ENCODE data around the gene RAB18. TPM values are rescaled to one million over a fixed set of nuclear protein-coding genes. Genes with fewer than 3 reads are reported as not detected.

The RAB18 gene
- total and polyA plus RNA-seq, 10 of the 15 experiments (the other 5 are each of a cell fraction or from before 2014, with no cell fraction given), result 13.4 to 98.8 (median 42.1) TPM

- no peak for TF ChIP-seq ZBTB4 (CRISPR knock-in tag; IDR thresholded peaks at IDR 0.05)
- TF ChIP-seq SRF (IDR thresholded peaks at IDR 0.05; ENCODE audit: low read depth in 2 of 2, low read length in 2 of 2), result no peak
- no peak for TF ChIP-seq NR2C1 (IDR thresholded peaks at IDR 0.05)
- no peak for TF ChIP-seq NR2C2 (IDR thresholded peaks at IDR 0.05; ENCODE audit: borderline replicate concordance, control insufficient read depth, insufficient read length, low read depth)
Observed at GRCh38 chr10:27461312-27461711, 42.8 kb upstream of the RAB18 start (continued).

DNA sequence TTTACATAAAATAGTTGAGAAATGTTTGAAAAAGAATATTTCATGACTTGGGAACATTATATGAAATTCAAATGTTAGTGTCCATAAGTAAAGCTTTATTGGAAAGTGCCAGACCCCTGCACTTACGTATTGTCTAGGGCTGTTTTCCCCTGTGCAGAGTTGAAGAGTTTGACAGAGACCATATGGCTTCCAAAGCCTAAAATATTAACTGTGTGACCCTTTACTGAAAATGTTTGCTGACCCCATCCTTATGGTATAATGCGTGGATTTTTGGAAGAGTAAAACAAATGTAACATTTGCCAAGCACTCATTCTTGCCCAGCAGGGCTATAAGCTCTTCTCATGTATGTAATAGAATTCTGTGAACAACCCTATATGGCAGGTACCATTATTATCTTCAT, 40.1 kb upstream of the RAB18 start:
- no peak for ATAC-seq
- Histone ChIP-seq H3K27ac (ENCODE audit: control insufficient read depth, insufficient read depth) (no peak overlapping the region), H3K4me1 (ENCODE audit: control insufficient read depth, insufficient read depth, low read length) (no peaks in the 10 kb centered on the region), H3K4me3 (no peak overlapping the region), H3K9me3 (replicated peaks; ENCODE audit: control insufficient read depth, insufficient read depth, low read length) (no peaks in the 10 kb centered on the region), H2AFZ (ENCODE audit: control insufficient read depth, low read depth, low read length) (no peak overlapping the region), H3K27me3 (replicated peaks in 1 of 2; ENCODE audit: control insufficient read depth in 2 of 2, insufficient read depth in 2 of 2, low read length in 1 of 2) (no peaks in the 10 kb centered on the region), H3K9ac (ENCODE audit: control insufficient read depth, insufficient read depth, low read length) (no peak overlapping the region), H3K79me2 (ENCODE audit: control insufficient read depth, insufficient read depth, low read length) (no peaks in the 10 kb centered on the region), H3K36me3 (ENCODE audit: control insufficient read depth in 2 of 2, insufficient read depth in 2 of 2, low read length in 1 of 2) (no peaks in the 10 kb centered on the region), H3K4me2 (ENCODE audit: control insufficient read depth, insufficient read depth) (no peak overlapping the region), H4K20me1 (ENCODE audit: control insufficient read depth, insufficient read depth) (no peaks in the 10 kb centered on the region)
- ChIA-PET RAD21 (ENCODE audit: unreplicated experiment) (no interaction called here), CTCF (no interaction called here), SMC1A (ENCODE audit: uncharacterized antibody, unreplicated experiment) (interaction anchor here (0.6 kb wide), 1 partner anchor 186 kb away, joined by 3 read pairs; no protein-coding TSS in a partner anchor), POLR2A (no interaction called here)
- in situ Hi-C loops (cut with MboI), result loop anchor here (10.0 kb wide), 1 partner anchor 1689 kb away; no protein-coding TSS in a partner anchor
- WGBS (ENCODE audit: insufficient coverage, insufficient replicate concordance, low lambda C conversion rate, missing lambda C conversion rate), result 43% methylated on average over 2 of the region's 2 CpGs
- intact Hi-C loops (cut with micrococcal nuclease; ENCODE audit: unreplicated experiment), result no loop called here
- no peak for DNase-seq (ENCODE audit: low read depth, low spot score)
- BruUV-seq (replicated peaks), result no TSS peak
- FAIRE-seq, result no peak
- TF ChIP-seq, protein P1, sequence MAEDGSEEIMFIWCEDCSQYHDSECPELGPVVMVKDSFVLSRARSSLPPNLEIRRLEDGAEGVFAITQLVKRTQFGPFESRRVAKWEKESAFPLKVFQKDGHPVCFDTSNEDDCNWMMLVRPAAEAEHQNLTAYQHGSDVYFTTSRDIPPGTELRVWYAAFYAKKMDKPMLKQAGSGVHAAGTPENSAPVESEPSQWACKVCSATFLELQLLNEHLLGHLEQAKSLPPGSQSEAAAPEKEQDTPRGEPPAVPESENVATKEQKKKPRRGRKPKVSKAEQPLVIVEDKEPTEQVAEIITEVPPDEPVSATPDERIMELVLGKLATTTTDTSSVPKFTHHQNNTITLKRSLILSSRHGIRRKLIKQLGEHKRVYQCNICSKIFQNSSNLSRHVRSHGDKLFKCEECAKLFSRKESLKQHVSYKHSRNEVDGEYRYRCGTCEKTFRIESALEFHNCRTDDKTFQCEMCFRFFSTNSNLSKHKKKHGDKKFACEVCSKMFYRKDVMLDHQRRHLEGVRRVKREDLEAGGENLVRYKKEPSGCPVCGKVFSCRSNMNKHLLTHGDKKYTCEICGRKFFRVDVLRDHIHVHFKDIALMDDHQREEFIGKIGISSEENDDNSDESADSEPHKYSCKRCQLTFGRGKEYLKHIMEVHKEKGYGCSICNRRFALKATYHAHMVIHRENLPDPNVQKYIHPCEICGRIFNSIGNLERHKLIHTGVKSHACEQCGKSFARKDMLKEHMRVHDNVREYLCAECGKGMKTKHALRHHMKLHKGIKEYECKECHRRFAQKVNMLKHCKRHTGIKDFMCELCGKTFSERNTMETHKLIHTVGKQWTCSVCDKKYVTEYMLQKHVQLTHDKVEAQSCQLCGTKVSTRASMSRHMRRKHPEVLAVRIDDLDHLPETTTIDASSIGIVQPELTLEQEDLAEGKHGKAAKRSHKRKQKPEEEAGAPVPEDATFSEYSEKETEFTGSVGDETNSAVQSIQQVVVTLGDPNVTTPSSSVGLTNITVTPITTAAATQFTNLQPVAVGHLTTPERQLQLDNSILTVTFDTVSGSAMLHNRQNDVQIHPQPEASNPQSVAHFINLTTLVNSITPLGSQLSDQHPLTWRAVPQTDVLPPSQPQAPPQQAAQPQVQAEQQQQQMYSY (CRISPR knock-in tag; IDR thresholded peaks at IDR 0.05), result no peak
- TF ChIP-seq BCL3 (IDR thresholded peaks at IDR 0.05; ENCODE audit: borderline replicate concordance, insufficient read depth, low read depth, low read length, poor library complexity, severe bottlenecking) (no peak), NBN (IDR thresholded peaks at IDR 0.05) (no peak), MLLT1 (IDR thresholded peaks at IDR 0.05) (no peak), MTA2 (IDR thresholded peaks at IDR 0.05; ENCODE audit: low read depth) (no peak)
- TF ChIP-seq, protein P2, sequence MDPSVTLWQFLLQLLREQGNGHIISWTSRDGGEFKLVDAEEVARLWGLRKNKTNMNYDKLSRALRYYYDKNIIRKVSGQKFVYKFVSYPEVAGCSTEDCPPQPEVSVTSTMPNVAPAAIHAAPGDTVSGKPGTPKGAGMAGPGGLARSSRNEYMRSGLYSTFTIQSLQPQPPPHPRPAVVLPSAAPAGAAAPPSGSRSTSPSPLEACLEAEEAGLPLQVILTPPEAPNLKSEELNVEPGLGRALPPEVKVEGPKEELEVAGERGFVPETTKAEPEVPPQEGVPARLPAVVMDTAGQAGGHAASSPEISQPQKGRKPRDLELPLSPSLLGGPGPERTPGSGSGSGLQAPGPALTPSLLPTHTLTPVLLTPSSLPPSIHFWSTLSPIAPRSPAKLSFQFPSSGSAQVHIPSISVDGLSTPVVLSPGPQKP (IDR thresholded peaks at IDR 0.05; ENCODE audit: low read depth, low read length), result no peak

All from GM12878 (cell line).